SW480 (cell line): ENCODE results near the gene C14orf119.
A peak's percentile ranks its signal among the peaks of the same experiment; 100 is the strongest.

Source experiments
- DNase-seq: peaks from one replicate; pipeline ENCODE4 v3.0.0-alpha.2; 2016; ENCODE audit warnings: low spot score

The C14orf119 gene

GRCh38 chr14:23060536-23061260 is 34.6 kb upstream of the C14orf119 start:
- DNase-seq = no peak

DNA sequence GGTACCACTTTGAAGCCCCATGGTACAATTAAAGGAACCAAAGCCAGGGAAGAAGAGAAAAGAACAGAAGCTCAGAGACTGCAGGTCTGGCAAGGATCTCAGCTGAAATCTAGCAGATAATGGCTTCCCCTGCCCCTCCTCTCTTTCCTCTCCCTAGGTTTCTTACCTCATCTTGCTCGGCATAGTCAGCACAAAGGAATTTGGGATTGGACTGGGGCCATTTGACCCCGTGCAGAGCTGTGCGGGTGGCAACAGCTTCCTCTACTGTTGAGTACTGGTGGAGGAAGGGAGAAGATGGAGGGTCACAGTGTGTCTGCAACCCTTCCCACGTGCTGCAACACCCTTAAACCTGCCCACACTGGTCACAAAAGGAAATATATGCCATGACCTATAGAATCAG is 33.3 kb upstream of the C14orf119 start:
- DNase-seq = peak; percentile 60

DNA sequence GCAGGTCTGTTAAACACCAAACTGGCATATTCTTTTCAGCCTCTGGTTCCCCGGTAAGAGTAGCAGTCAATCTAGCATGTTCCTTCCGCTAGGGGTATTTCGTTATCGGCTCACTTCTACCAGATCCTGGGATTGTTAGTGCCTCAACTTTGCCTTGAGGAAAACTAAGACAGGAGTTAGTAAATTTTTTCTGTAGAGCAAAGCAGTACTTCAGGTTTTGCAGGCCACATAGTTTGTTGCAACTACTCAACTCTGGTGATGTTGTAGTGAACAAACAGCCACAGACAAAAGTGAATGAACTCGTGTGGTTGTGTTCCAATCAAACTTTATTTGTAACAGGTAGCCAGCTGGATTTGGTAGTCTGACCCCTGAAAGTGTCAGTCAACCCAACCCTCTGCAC is 31.7 kb upstream of the C14orf119 start:
- DNase-seq = no peak

GRCh38 chr14:23066368-23066767 is 28.9 kb upstream of the C14orf119 start:
- no peak for DNase-seq

- DNase-seq = no peak
Observed at GRCh38 chr14:23066855-23067744, 28.2 kb upstream of the C14orf119 start.

DNA sequence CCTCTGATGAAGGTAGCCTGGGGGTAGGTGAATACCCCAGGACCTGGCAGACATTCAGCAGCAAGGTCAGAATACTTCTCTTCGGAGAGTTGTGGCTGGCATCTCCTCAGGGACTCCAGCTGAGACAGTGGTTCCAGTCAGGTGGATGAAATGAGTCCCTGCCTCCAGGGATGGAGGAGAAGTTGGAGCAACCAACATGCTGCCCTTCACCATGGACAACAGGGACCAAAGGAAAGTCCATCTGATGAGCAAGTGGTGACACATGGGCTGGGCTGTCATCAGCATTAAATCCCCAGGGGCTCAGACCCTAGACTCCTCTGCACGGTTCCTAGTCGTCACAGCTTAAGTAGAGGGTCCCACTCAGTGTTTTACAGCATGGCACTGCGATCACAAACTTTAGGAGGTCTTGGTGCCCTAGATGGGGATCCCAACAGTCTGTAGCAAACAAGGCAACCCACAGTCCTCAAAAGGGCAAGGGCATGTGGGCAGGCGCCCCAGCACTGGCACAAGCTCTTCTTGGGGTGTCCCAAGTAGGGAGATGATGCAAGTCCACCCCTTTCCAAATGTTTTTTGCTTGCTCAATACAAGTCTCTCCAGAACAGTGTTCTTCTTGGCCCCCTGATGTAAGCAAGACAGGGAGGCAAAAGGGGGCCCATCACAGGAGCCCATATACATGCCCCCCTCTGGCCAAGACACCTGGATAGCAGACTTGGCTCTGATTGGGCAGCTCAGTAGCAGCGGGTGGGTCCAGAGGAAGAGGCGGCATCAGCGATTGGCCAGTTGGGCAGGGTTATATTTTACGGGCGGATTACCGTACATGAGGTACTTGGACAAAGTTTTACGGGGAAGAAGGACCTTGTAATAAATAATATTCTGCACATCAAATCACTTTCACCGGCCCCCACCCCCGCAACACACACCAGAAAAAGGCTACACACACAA is 27.2 kb upstream of the C14orf119 start:
- DNase-seq = no peak

DNA sequence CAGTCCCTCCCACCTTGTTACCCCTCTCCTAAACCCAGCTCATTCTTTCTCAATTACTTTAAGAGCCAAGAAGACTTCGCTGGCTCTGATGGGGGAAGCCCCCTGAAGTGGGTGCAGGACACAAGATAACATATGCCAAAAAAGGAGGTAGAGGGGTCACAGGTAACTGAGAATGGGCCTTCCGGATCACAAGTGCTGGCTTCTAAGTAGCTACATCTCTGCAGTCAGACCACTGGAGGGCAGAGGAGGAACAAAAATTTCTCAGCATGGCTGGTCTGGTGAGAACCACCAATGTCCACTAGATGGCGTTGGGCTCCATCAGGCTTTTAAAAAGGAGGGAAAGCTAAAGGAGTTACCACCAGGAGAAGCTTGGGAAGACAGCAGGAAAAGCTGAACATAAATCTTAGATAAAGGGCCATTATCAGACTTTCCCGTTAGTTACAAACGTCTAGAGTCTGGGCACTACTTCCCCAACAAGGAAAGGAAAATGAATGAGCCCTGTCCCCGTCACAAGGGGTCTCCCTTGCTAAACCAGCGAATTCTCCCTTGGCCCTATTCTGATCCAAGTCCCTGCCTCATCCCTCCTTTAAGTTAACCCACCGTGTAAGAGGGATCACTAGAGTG is 26.4 kb upstream of the C14orf119 start:
- DNase-seq = peak; percentile 82

GRCh38 chr14:23069413-23069806 is 25.9 kb upstream of the C14orf119 start:
- DNase-seq = no peak

DNA sequence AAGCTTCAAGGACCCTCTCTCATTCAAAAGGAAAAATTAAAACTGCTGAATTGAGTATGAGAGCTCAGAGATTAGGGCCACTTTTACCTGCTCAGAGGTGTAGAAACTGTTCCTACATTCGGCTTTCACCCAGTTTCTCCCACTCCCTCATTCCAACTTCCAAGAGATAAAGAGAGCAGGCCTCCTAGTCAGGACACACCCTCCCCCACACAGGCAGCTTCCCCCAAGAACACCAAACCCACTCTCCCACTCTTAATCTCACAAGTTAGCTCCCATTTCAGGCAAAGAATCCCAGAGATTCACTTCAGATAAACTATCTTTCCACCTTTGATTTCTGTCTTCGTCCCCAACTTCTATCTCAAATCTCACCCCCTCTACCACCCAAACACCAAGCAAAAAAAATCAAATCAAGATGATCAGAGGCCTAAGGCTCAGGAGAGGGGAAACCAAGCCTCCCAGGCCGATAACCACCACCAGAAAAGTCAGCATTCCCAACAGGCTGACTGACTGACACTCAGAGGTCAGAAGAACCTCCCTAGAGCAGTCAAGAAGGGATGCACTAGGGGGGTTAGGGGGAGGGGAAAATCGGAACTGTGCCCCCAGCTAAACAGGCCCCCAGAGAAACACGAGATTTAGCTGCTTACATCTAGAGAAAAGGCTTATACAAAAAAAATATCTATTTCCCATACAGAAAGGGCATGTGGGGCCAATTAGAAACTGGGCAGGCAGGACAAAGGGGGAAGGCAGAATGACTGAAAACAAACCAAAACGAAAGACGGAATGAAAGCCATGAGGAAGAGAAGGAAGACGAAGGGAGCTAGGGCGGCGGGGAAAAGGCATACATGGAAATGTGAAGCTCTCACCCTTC is 24.8 kb upstream of the C14orf119 start:
- no peak for DNase-seq

DNA sequence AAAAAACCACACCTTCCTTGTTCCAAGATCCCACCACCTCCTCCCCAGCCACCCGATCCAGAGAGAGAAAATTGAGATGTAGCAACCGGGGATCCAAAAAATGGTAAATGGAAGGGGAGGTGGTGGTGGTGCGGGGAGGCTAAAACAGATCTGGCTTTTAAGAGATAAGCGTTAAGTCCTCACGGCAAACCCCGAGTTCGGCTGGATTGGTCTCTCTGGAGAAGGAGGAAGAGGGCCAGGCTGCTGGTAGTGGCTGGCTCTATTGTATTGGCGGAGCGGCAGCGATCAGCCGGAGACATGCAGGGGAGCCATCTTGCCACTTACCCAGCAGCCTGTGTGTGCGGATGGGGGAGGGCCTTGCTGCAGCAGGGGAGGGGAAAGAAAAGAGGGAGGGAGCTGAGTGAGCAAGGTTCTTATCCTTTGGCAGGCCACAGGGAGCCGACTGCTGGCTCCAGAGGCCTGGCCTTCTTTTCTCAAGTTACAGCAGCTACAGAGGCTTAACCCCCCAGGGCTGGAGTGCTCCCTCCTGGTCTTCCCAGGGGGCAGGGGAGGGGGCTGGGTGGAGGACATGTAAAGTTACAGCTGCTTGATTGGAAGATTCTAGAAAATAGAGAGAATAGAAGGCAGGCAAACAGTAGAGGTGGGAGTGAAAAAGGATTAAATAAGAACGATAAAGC is 23.9 kb upstream of the C14orf119 start:
- DNase-seq = peak; percentile 86

DNA sequence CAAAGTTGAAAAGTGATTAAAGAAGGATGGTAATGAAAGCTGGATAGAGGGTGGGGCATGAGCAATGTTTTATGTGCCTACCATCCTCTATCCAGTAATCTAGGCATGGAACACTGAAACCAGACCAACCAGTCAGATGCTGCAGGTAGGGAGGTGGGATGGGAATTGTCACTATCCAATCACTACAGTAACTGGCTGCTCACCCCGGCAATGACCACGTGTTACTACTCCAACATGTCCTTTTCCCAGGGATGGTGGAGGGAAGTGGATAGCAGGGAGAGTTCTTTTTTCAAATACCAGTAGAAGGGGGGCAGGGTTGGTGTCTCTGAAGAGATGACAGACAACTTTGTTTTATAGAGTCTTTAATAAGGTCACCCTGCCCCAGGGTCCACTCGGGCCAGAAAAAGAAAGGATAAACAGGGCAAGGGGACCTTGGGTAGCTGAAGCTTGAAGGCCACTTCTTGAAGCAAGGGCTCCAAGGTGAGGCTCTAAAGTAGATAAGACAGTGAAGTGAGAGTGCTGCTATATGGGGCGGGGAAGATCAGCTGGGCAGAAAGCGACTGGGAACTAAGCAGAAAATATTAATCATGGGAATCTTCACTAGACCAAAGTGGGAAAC is 23.3 kb upstream of the C14orf119 start:
- DNase-seq = peak; percentile 33

- DNase-seq = no peak
Observed at GRCh38 chr14:23074906-23075305, 20.4 kb upstream of the C14orf119 start.

DNA sequence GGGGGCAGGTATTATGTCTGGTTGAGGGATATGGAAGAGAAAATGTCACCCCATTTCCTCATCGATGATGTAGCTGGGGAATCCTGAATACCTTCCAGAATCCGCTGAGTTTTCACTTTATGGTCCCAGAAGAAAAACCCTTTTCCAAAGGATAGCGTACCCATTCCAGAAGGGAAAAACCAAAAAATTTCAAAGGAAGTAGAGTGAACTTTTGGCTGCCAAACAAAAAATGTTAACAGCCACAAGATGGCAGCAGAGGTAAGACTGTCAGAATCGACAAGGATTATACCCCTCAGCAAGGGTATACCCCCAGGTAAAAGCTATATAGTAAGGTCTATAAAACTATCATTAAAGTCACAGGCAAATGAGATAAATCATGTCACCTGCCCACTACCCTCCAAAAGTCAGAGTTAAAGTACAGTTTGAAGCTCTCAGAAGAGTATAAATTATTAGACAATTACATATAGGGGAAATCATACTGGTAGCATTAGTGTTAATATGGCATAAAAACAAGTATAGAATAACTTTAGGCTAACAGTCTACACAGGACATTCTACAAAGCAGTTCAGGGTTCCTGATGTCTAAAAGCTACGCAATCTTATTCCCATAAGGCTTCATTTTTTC is 18.4 kb upstream of the C14orf119 start:
- DNase-seq = no peak

GRCh38 chr14:23077962-23078361 is 17.3 kb upstream of the C14orf119 start:
- no peak for DNase-seq

GRCh38 chr14:23078692-23079116 is 16.6 kb upstream of the C14orf119 start:
- peak; percentile 56 for DNase-seq

GRCh38 chr14:23079716-23080115 is 15.6 kb upstream of the C14orf119 start:
- DNase-seq = no peak

GRCh38 chr14:23080474-23080873 is 14.8 kb upstream of the C14orf119 start:
- no peak for DNase-seq

DNA sequence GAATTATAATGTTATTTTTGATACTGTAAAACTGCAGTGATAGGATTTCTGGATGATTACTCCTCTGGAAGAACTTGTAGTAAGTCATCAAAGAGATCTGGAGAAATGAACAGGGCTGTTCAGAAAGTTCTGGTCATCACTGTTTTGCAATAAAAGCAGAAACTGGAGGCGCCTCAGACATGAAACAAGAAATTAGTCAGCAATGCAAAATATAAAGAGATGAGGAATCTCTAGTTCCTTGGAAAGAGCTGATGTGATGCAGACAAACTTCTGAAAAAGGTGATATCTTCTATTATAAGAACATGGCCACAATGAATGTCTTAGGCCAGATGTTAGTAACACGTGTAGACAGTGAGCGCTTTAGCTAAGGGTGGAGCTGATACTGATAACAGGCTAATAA is 9.8 kb upstream of the C14orf119 start:
- DNase-seq = no peak

- DNase-seq = no peak
Observed at GRCh38 chr14:23086565-23086964, 8.7 kb upstream of the C14orf119 start.
